Ishikawa (cell line): ENCODE data around the gene CETN3.

Experiments used
- CEBPB ChIP-seq: IDR thresholded peaks from 2 replicates; pipeline ENCODE4 v1.6.1; 2012
- CREB1 ChIP-seq: IDR thresholded peaks from 2 replicates; pipeline ENCODE4 v1.6.1; 2012; ENCODE audit warnings: low read depth
- EGR1 ChIP-seq: IDR thresholded peaks from 2 replicates; pipeline ENCODE4 v1.6.1; 2012
- EP300 ChIP-seq: IDR thresholded peaks from 2 replicates; pipeline ENCODE4 v1.6.1; 2012; ENCODE audit warnings: borderline replicate concordance
- FOXM1 ChIP-seq: IDR thresholded peaks from 2 replicates; pipeline ENCODE4 v1.6.1; 2012; ENCODE audit warnings: low read depth, borderline replicate concordance
- MAX ChIP-seq: IDR thresholded peaks from 2 replicates; pipeline ENCODE4 v1.6.1; 2012
- NFIC ChIP-seq: IDR thresholded peaks from 2 replicates; pipeline ENCODE4 v1.6.1; 2012
- RAD21 ChIP-seq: IDR thresholded peaks from 2 replicates; pipeline ENCODE4 v1.6.1; 2012; ENCODE audit warnings: low read depth
- REST ChIP-seq: IDR thresholded peaks from 2 replicates; pipeline ENCODE4 v1.6.1; 2012; ENCODE audit warnings: low read depth, mild to moderate bottlenecking
- TAF1 ChIP-seq: IDR thresholded peaks from 2 replicates; pipeline ENCODE4 v1.6.1; 2012; ENCODE audit warnings: low read depth, mild to moderate bottlenecking
- TCF12 ChIP-seq: IDR thresholded peaks from 2 replicates; pipeline ENCODE4 v1.6.1; 2012; ENCODE audit warnings: low read depth
- TEAD4 ChIP-seq: IDR thresholded peaks from 2 replicates; pipeline ENCODE4 v1.6.1; 2012
- USF1 ChIP-seq: IDR thresholded peaks from 2 replicates; pipeline ENCODE4 v1.6.1; 2012
- YY1 ChIP-seq: IDR thresholded peaks from 2 replicates; pipeline ENCODE4 v1.6.1; 2012; ENCODE audit warnings: low read depth
- ZBTB7A ChIP-seq: IDR thresholded peaks from 2 replicates; pipeline ENCODE4 v1.6.1; 2012; ENCODE audit warnings: low read depth

CETN3 gene

GRCh38 chr5:90409318-90410177 lies at the start of gene CETN3:
Gene CETN3 (minus strand): TSS chr5:90409756. CDS start chr5:90409661, 95 bp downstream.
- peak; percentile 90 for TF ChIP-seq YY1
- peak; percentile 39; the same call in 1 of the 2 replicates for TF ChIP-seq TEAD4
- 0 out of 2 replicates have a peak, but pooled peaks have one; percentile 6 for TF ChIP-seq REST
- TF ChIP-seq EP300: no peak
- no peak for TF ChIP-seq CEBPB
- peak; percentile 43; the same call in 1 of the 2 replicates for TF ChIP-seq ZBTB7A
- TF ChIP-seq USF1: peak; percentile 9; the same call in 1 of the 2 replicates
- TF ChIP-seq NFIC: no peak
- peak; percentile 94 for TF ChIP-seq TAF1
- peak; percentile 88 for TF ChIP-seq MAX

GRCh38 chr5:90446961-90447360 lies 37.4 kb upstream of the CETN3 start:
- TF ChIP-seq RAD21 (no peak), USF1 (no peak), NFIC (no peak), ZBTB7A (no peak), FOXM1 (no peak), EP300 (no peak), TAF1 (no peak), TEAD4 (no peak), REST (no peak), MAX (no peak), EGR1 (no peak), YY1 (no peak), CEBPB (no peak), CREB1 (no peak), TCF12 (no peak)

- no peak for TF ChIP-seq TCF12
- TF ChIP-seq EGR1: no peak
Observed at GRCh38 chr5:90440644-90441043, 31.1 kb upstream of the CETN3 start.

GRCh38 chr5:90438100-90438499 lies 28.5 kb upstream of the CETN3 start:
- TF ChIP-seq CREB1: no peak
- no peak for TF ChIP-seq YY1
- no peak for TF ChIP-seq TCF12
- no peak for TF ChIP-seq TAF1
- no peak for TF ChIP-seq EGR1
- no peak for TF ChIP-seq RAD21
- no peak for TF ChIP-seq EP300
- no peak for TF ChIP-seq MAX

- TF ChIP-seq RAD21: no peak
- TF ChIP-seq REST: no peak
- TF ChIP-seq YY1: no peak
- no peak for TF ChIP-seq FOXM1
- no peak for TF ChIP-seq TEAD4
Observed at GRCh38 chr5:90437663-90438062, 28.1 kb upstream of the CETN3 start.
